ENCODE measurements around the gene GRIN1. TPM values are rescaled to one million over a fixed set of nuclear protein-coding genes. Genes with fewer than 3 reads are reported as not detected.
A peak's percentile ranks its signal among the peaks of the same experiment; 100 is the strongest.

The GRIN1 gene
- polyA plus RNA-seq, 2 of the 4 experiments (the other 2 are of a cell fraction) = 0.13 to 0.45 TPM

DNA sequence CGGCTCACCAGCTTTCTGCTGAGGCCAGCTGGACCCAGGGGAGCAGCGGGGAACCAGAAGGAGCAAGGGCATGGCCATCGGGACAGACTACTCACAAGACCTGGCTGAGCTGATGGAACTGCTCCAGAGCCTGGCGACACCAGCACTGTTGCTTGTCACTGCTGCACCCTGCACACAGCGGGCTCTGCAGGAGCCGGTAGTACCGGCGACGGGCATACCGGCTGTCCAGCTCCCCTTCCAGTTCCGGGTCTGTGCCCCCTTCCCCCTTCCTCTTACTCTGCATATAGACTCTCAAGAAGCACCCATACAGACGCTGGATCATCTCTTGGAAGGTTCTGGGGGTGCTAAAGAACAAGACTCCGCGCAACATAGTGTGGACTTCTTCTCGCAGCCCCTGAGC lies 48.4 kb downstream of the GRIN1 start:
- peak overlapping the region; percentile 92 for H3K4me3 ChIP-seq
- ATAC-seq (no peak), DNase-seq (ENCODE audit: low read depth in 1 of 2, low spot score in 1 of 2) (no peak), FAIRE-seq (no peak)
- H3K27ac ChIP-seq = peak overlapping the region in 1 of 2 experiments; percentile 97; a peak in 4 of 6 replicates
- no peak for TF ChIP-seq TP53 (CRISPR knock-in tag; IDR thresholded peaks at IDR 0.05)
- no peak for TF ChIP-seq CBX2 (IDR thresholded peaks at IDR 0.05; ENCODE audit: borderline replicate concordance, low read depth)
- TF ChIP-seq FOSB (CRISPR knock-in tag; IDR thresholded peaks at IDR 0.05) = no peak
- TF ChIP-seq REST (IDR thresholded peaks at IDR 0.05) = no peak
- TF ChIP-seq JUNB (IDR thresholded peaks at IDR 0.05) = no peak
- no peak for TF ChIP-seq CEBPB (IDR thresholded peaks at IDR 0.05)
- no peak for TF ChIP-seq POLR2A (IDR thresholded peaks at IDR 0.05; ENCODE audit: low read length)
- no peak for TF ChIP-seq ESRRA (IDR thresholded peaks at IDR 0.05; ENCODE audit: borderline replicate concordance, low read length)
- no peak for TF ChIP-seq HES2 (IDR thresholded peaks at IDR 0.05)
- TF ChIP-seq EHF (CRISPR knock-in tag; IDR thresholded peaks at IDR 0.05) = no peak
- H3K4me2 ChIP-seq = peak overlapping the region; percentile 99
- peaks cover 23% of the 10 kb centered on the region for H3K4me1 ChIP-seq
- 64% methylated on average over 15 of the region's 15 CpGs for whole genome bisulfite sequencing (ENCODE audit: missing lambda C conversion rate)
- ChIA-PET CTCF (interaction anchor here (0.9 to 11.5 kb wide), 6 partner anchors 14 to 158 kb away, joined by 3 to 156 read pairs (median 11); partner anchors contain the start of genes CYSRT1, LRRC26, RNF208 and RNF224), POLR2A (interaction anchor here (0.7 to 2.2 kb wide), 7 partner anchors 11 to 60 kb away, joined by 3 to 20 read pairs (median 4); partner anchors contain the start of gene LRRC26)
- H3K9me3 ChIP-seq = no peaks in the 10 kb centered on the region

DNA sequence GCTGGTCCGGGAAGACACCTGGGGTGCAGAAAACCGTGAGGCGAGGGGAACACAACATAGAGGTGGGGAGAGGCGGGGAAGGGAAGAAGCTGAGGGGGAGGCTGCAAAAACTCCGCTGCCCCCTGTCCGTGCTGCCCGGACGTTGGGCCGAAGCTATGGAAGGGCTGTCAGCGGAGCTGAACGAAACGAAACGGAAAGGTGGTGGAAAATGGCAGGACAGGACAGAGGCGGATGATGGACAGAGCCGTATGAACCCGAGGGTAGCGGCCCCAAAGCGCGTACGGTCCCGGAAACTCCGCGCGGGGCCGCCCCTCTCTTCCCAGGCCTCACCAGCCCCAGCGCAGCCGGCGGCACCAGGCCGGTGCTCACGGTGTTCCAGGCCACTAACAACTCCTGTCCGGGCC lies 49.1 kb downstream of the GRIN1 start:
- CTCF ChIA-PET = interaction anchor here (0.9 to 11.5 kb wide), 12 partner anchors 11 to 158 kb away, joined by 3 to 156 read pairs (median 10); partner anchors contain the start of genes CYSRT1, LRRC26, RNF208 and RNF224
- WGBS (ENCODE audit: missing lambda C conversion rate) = 2% methylated on average over 22 of the region's 31 CpGs

GRCh38 chr9:137188490-137189296 lies 49.7 kb downstream of the GRIN1 start, which contains the start of the genes ANAPC2 and SSNA1:
Gene ANAPC2, minus strand, starts transcription at chr9:137188560. Its CDS starts 28 bp downstream, at chr9:137188532.
Gene SSNA1, plus strand, starts transcription at chr9:137188676. Its CDS starts 51 bp downstream, at chr9:137188727.
- H3K4me3 ChIP-seq = peak within 1 kb of the TSS; percentile 92
- ChIA-PET POLR2A (interaction anchor here (0.6 to 3.4 kb wide), 18 partner anchors 10 to 225 kb away, joined by 3 to 38 read pairs (median 5); partner anchors contain the start of genes CYSRT1, NDOR1, RNF208 and RNF224), CTCF (interaction anchor here (0.7 to 11.5 kb wide), 23 partner anchors 10 to 159 kb away, joined by 3 to 156 read pairs (median 5); partner anchors contain the start of genes CYSRT1, GRIN1, LRRC26 and RNF208)
- 2% methylated on average over 28 of the region's 98 CpGs for WGBS (ENCODE audit: missing lambda C conversion rate)
- peaks cover 23% of the 10 kb centered on the region for H3K4me1 ChIP-seq
- ATAC-seq (peak; percentile 66 to 82), DNase-seq (ENCODE audit: low read depth in 1 of 2, low spot score in 1 of 2) (peak; percentile 69 to 96), FAIRE-seq (peak; percentile 39)
- peak within 1 kb of the TSS; percentile 97 for H3K27ac ChIP-seq
- H3K4me2 ChIP-seq = peak within 1 kb of the TSS; percentile 99
- no peaks in the 10 kb centered on the region for H3K9me3 ChIP-seq
- no peak; the same call in 1 of the 2 replicates for TF ChIP-seq KDM5A (IDR thresholded peaks at IDR 0.05)
- TF ChIP-seq POLR2AphosphoS2 (conservative IDR thresholded peaks at IDR 0.05; ENCODE audit: low read length) = no peak
- TF ChIP-seq RFX5 (IDR thresholded peaks at IDR 0.05) = peak; percentile 69; the same call in 1 of the 2 replicates
- TF ChIP-seq FOXS1 (CRISPR knock-in tag; IDR thresholded peaks at IDR 0.05) = no peak
- peak; percentile 26; the same call in 1 of the 2 replicates for TF ChIP-seq TFCP2L1 (CRISPR knock-in tag; IDR thresholded peaks at IDR 0.05)
- TF ChIP-seq PHF8 (IDR thresholded peaks at IDR 0.05; ENCODE audit: borderline replicate concordance, low read depth) = peak; percentile 59
- TF ChIP-seq HEYL (CRISPR knock-in tag; IDR thresholded peaks at IDR 0.05) = no peak
- no peak for TF ChIP-seq HOXB13 (CRISPR knock-in tag; IDR thresholded peaks at IDR 0.05; ENCODE audit: low read depth)
- TF ChIP-seq CBX8 (IDR thresholded peaks at IDR 0.05) = no peak
- TF ChIP-seq CTCF (IDR thresholded peaks at IDR 0.05) = peak; percentile 39
- no peak for TF ChIP-seq EP300 (IDR thresholded peaks at IDR 0.05)
- no peak for TF ChIP-seq HMGXB4 (CRISPR knock-in tag; IDR thresholded peaks at IDR 0.05; ENCODE audit: borderline replicate concordance)

More for the DNA sequence above, 49.1 kb downstream of the GRIN1 start:
- peak overlapping the region; percentile 97 for H3K27ac ChIP-seq
- ATAC-seq = peak; percentile 4 to 33; a peak in 3 of 6 replicates
- H3K4me3 ChIP-seq = peak overlapping the region; percentile 92
- peak; percentile 95; the same call in 1 of the 2 replicates for TF ChIP-seq KDM5A (IDR thresholded peaks at IDR 0.05)
- peak; percentile 52 for TF ChIP-seq PHF8 (IDR thresholded peaks at IDR 0.05; ENCODE audit: borderline replicate concordance, low read depth)
- no peak for TF ChIP-seq RNF2 (IDR thresholded peaks at IDR 0.05; ENCODE audit: borderline replicate concordance, low read depth)
- peaks cover 23% of the 10 kb centered on the region for H3K4me1 ChIP-seq
- no peak for FAIRE-seq
- POLR2A ChIA-PET = interaction anchor here (0.9 to 3.4 kb wide), 13 partner anchors 11 to 60 kb away, joined by 3 to 38 read pairs (median 8); partner anchors contain the start of genes CYSRT1, LRRC26, RNF208 and RNF224
- H3K9me3 ChIP-seq = no peaks in the 10 kb centered on the region
- peak overlapping the region; percentile 99 for H3K4me2 ChIP-seq
- no peak for DNase-seq (ENCODE audit: low read depth in 1 of 2, low spot score in 1 of 2)
